Activated naive CD8-positive, alpha-beta T cell treated with anti-CD3 and anti-CD28 coated beads, Interleukin-2, amount 50 U/mL, for 24 hours (primary cell): ENCODE results near the gene PHYHD1.

Experiments
- ATAC-seq: fragments of 150-1000 bp; cut with Tn5 transposase; one replicate; pipeline ENCODE4 v1.10.0; 2021
- DNase-seq: peaks from one replicate; pipeline ENCODE4 v3.0.0; 2021
- H3K27ac Mint-ChIP-seq: one replicate; pipeline ENCODE4 v1.8.0; 2021; ENCODE audit warnings: mild to moderate bottlenecking, mixed read lengths
- H3K27me3 Mint-ChIP-seq: one replicate; pipeline ENCODE4 v1.8.0; 2021; ENCODE audit warnings: mixed read lengths
- H3K36me3 Mint-ChIP-seq: one replicate; pipeline ENCODE4 v1.8.0; 2021; ENCODE audit warnings: low read depth, mixed read lengths
- H3K4me1 Mint-ChIP-seq: one replicate; pipeline ENCODE4 v1.8.0; 2021; ENCODE audit warnings: mixed read lengths
- H3K4me3 Mint-ChIP-seq: one replicate; pipeline ENCODE4 v1.8.0; 2021; ENCODE audit warnings: mild to moderate bottlenecking, moderate library complexity, mixed read lengths
- H3K9me3 Mint-ChIP-seq: one replicate; pipeline ENCODE4 v1.8.0; 2021; ENCODE audit warnings: mixed read lengths

Gene PHYHD1

DNA sequence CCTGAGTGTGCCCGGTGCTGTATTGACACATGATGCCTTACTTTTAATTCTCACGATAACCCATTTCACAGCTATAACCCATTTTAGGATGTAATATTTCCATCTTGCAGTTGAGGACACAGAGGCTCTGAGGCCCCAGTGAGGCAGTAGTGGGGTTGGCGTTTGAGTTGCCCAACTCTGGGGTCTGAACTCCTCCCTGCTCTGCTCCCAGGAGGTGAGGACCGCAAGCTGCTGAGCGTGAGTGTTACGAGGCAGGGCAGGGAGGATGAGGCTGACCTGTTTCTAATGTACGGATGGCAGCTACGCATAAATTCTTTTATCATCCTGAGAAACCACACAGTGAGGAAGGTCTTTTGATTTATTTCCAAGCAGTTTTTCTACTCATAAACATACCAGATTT, 27.4 kb upstream of the PHYHD1 start:
- Mint-ChIP-seq H3K27me3 (no peaks in the 10 kb centered on the region), H3K36me3 (peaks cover 19% of the 10 kb centered on the region), H3K27ac (no peak overlapping the region), H3K4me1 (peaks cover 40% of the 10 kb centered on the region), H3K4me3 (no peak overlapping the region), H3K9me3 (no peaks in the 10 kb centered on the region)
- DNase-seq: no peak
- no peak for ATAC-seq

DNA sequence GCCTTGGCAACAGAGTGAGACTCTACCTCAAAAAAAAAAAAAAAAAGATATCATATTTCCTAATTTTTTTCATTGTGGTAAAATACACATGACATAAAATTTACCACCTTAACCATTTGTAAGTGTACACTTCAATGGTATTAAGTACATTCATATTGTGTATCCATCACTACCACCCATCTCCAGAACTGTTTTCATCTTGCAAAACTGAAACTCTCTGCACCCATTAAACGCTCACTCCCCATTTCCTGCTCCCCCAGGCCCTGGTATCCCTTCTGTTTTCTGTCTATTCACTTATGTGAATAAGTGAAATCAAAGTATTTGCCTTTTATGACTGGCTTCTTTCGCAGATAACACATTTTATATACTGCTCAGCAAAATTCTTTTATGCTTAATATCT, 26.0 kb upstream of the PHYHD1 start:
- H3K4me1 Mint-ChIP-seq: peaks cover 54% of the 10 kb centered on the region
- no peak overlapping the region for H3K27ac Mint-ChIP-seq
- no peaks in the 10 kb centered on the region for H3K27me3 Mint-ChIP-seq
- DNase-seq (no peak), ATAC-seq (no peak)
- H3K36me3 Mint-ChIP-seq: peaks cover 17% of the 10 kb centered on the region
- no peak overlapping the region for H3K4me3 Mint-ChIP-seq
- no peaks in the 10 kb centered on the region for H3K9me3 Mint-ChIP-seq

GRCh38 chr9:128895556-128895955, 25.2 kb upstream of the PHYHD1 start:
- H3K4me1 Mint-ChIP-seq: peaks cover 62% of the 10 kb centered on the region
- H3K36me3 Mint-ChIP-seq: peaks cover 17% of the 10 kb centered on the region
- H3K27me3 Mint-ChIP-seq: no peaks in the 10 kb centered on the region
- no peak for ATAC-seq
- no peaks in the 10 kb centered on the region for H3K9me3 Mint-ChIP-seq
- H3K4me3 Mint-ChIP-seq: no peak overlapping the region
- DNase-seq: no peak
- H3K27ac Mint-ChIP-seq: no peak overlapping the region

DNA sequence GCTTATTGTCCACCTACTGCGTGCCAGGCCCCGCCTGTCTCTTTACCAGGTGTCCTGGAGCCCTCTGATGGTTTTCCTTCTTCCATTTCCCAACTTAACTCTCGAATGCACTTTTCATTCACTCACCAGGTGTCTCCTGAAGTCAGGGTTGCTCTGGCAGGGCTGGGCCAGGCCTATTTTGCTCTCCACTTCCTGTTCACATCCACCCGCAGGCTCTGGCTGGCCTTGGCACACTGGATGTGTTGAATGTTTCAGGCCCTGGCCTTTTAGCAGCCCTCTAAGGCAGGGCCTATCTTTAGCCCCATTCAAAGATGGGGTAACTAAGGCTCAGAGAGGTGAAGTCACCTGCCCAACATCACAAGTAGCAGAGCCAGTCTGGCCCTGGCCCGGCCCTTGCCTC, 22.4 kb upstream of the PHYHD1 start:
- Mint-ChIP-seq H3K36me3 (peaks cover 16% of the 10 kb centered on the region), H3K27me3 (no peaks in the 10 kb centered on the region), H3K9me3 (no peaks in the 10 kb centered on the region), H3K4me1 (peaks cover 65% of the 10 kb centered on the region), H3K4me3 (no peak overlapping the region), H3K27ac (peak overlapping the region; percentile 73)
- no peak for DNase-seq
- ATAC-seq: no peak

DNA sequence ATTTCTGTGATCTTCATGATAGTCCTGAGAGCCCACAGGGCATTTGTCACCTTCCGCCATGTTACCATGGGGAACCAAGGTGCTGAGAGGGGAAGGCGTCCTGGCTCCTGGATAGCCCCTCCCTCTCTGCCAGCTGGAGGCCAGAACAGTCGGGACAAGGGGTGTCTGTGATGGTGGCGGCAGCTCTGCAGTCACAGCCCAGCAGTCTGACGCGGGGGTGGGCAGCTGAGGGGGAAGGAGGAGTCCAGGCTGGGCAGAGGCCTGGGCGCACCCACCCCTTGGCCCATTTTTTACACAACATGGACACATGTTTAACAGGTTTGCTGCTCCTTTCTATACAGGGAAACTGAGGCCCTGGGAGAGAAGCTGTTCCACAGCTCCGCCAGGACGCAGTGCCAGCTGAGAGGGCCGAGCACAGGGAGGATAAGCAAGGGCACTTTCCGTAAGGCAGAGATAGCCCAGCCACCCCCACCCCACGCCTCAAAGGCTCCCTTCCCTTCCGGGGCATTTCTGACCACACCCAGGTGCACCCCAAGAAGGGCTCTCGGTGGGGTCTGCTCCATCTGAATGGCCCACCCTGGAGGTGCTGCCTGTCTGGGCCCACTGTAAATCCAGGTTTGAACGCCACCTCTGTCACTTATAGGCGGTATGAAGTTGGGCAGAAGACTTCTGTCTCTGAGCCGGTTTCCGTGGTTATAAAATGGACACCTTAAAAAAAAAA, 21.8 kb upstream of the PHYHD1 start:
- Mint-ChIP-seq H3K4me1 (peaks cover 68% of the 10 kb centered on the region), H3K4me3 (peak overlapping the region; percentile 13), H3K27ac (peak overlapping the region; percentile 84), H3K9me3 (no peaks in the 10 kb centered on the region), H3K36me3 (peaks cover 12% of the 10 kb centered on the region), H3K27me3 (no peaks in the 10 kb centered on the region)
- no peak for DNase-seq
- no peak for ATAC-seq

- Mint-ChIP-seq H3K9me3 (no peaks in the 10 kb centered on the region), H3K27ac (peak overlapping the region; percentile 84), H3K27me3 (no peaks in the 10 kb centered on the region), H3K4me1 (peaks cover 67% of the 10 kb centered on the region), H3K36me3 (peaks cover 12% of the 10 kb centered on the region), H3K4me3 (peak overlapping the region; percentile 13)
- peak; percentile 47 for ATAC-seq
- no peak for DNase-seq
These were observed 21.0 kb upstream of the PHYHD1 start for GRCh38 chr9:128899566-128900322.

GRCh38 chr9:128901379-128901778, 19.4 kb upstream of the PHYHD1 start:
- no peak overlapping the region for H3K4me3 Mint-ChIP-seq

DNA sequence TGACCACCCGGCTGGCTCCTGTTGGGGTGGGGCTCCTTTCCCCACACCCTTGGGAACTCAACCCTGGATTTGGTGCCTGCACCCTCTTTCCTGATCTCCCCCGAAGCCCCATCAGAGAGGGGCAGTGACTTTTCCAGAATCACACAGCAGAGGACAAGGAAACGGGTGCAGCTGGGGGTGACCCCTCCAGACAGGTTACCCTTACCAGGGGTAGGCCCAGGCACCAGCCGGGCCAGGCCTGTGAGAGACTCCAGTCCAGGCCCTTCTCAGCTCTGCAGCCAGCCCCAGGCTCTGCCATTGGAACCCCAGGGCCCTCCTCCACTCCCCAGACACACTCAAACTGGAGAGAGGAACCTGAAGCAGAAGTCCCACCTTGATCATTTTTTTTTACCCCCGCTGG, 19.0 kb upstream of the PHYHD1 start:
- no peaks in the 10 kb centered on the region for H3K9me3 Mint-ChIP-seq
- peaks cover 62% of the 10 kb centered on the region for H3K4me1 Mint-ChIP-seq
- DNase-seq: no peak
- peaks cover 9% of the 10 kb centered on the region for H3K36me3 Mint-ChIP-seq
- H3K27ac Mint-ChIP-seq: peak overlapping the region; percentile 85
- no peak overlapping the region for H3K4me3 Mint-ChIP-seq
- ATAC-seq: no peak
- no peaks in the 10 kb centered on the region for H3K27me3 Mint-ChIP-seq

More at GRCh38 chr9:128901379-128901778, 19.4 kb upstream of the PHYHD1 start:
- Mint-ChIP-seq H3K27me3 (no peaks in the 10 kb centered on the region), H3K27ac (peak overlapping the region; percentile 85), H3K9me3 (no peaks in the 10 kb centered on the region), H3K36me3 (peaks cover 9% of the 10 kb centered on the region), H3K4me1 (peaks cover 59% of the 10 kb centered on the region)
- DNase-seq (no peak), ATAC-seq (no peak)

GRCh38 chr9:128902351-128903078, 18.3 kb upstream of the PHYHD1 start:
- DNase-seq: peak; percentile 83
- H3K27me3 Mint-ChIP-seq: no peaks in the 10 kb centered on the region
- peak; percentile 87 for ATAC-seq
- H3K36me3 Mint-ChIP-seq: peaks cover 8% of the 10 kb centered on the region
- H3K9me3 Mint-ChIP-seq: no peaks in the 10 kb centered on the region
- H3K4me3 Mint-ChIP-seq: peak overlapping the region; percentile 50
- H3K4me1 Mint-ChIP-seq: peaks cover 62% of the 10 kb centered on the region
- peak overlapping the region; percentile 85 for H3K27ac Mint-ChIP-seq

GRCh38 chr9:128903079-128903461, 17.7 kb upstream of the PHYHD1 start:
- no peaks in the 10 kb centered on the region for H3K27me3 Mint-ChIP-seq
- H3K4me3 Mint-ChIP-seq: no peak overlapping the region
- ATAC-seq: no peak
- no peak for DNase-seq
- H3K36me3 Mint-ChIP-seq: peaks cover 10% of the 10 kb centered on the region
- peaks cover 58% of the 10 kb centered on the region for H3K4me1 Mint-ChIP-seq
- H3K9me3 Mint-ChIP-seq: no peaks in the 10 kb centered on the region
- H3K27ac Mint-ChIP-seq: peak overlapping the region; percentile 85

- peaks cover 52% of the 10 kb centered on the region for H3K4me1 Mint-ChIP-seq
- H3K4me3 Mint-ChIP-seq: no peak overlapping the region
- DNase-seq: no peak
- no peaks in the 10 kb centered on the region for H3K27me3 Mint-ChIP-seq
- ATAC-seq: no peak
- H3K36me3 Mint-ChIP-seq: peaks cover 15% of the 10 kb centered on the region
- peak overlapping the region; percentile 49 for H3K27ac Mint-ChIP-seq
- no peaks in the 10 kb centered on the region for H3K9me3 Mint-ChIP-seq
These were observed 16.7 kb upstream of the PHYHD1 start for GRCh38 chr9:128903871-128904620.

DNA sequence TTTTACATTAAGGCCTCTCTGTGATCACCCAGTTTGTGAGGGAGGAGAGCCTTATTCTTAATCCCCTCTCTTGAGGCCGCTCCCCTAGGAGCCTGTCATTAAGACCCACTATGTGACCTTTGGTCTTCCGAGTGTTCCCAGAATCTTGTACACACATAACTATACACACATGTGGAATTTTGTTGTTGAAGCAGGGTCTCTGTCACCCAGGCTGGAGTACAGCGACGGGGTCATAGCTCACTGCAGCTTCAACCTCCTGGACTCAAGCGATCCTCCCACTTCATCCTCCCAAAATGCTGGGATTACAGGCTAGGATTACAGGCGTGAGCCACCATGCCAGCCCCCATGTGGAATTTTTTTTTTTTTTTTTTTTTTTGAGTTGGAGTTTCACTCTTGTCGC, 14.8 kb upstream of the PHYHD1 start:
- H3K27ac Mint-ChIP-seq: no peak overlapping the region
- H3K4me1 Mint-ChIP-seq: peaks cover 47% of the 10 kb centered on the region

DNA sequence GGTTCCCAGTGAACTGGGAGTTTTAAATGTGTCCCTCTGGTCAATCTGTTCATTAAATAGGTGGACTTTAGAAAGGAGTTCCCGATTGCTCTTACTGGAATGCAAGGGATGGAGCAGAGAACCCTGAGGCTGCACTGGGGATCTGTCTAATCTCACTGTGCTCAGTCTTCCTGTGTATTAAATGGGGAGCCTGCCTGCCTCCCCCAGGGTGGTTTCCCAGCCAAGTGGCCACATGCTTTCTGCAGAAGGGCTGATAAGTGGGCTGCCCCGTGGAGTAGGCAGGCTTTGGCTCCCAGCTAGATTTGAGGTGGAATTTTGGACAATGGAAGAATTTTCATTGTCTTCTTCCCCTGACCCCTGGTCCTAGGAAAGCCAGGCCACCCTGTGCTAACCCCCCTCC, 14.0 kb upstream of the PHYHD1 start:
- H3K36me3 Mint-ChIP-seq: peaks cover 21% of the 10 kb centered on the region
- H3K9me3 Mint-ChIP-seq: no peaks in the 10 kb centered on the region
- H3K4me1 Mint-ChIP-seq: peaks cover 54% of the 10 kb centered on the region
- H3K27ac Mint-ChIP-seq: peak overlapping the region; percentile 32
- DNase-seq (no peak), ATAC-seq (no peak)
- H3K4me3 Mint-ChIP-seq: no peak overlapping the region
- no peaks in the 10 kb centered on the region for H3K27me3 Mint-ChIP-seq

More for the DNA sequence above, 14.8 kb upstream of the PHYHD1 start:
- no peak overlapping the region for H3K4me3 Mint-ChIP-seq
- H3K36me3 Mint-ChIP-seq: peaks cover 21% of the 10 kb centered on the region
- DNase-seq (no peak), ATAC-seq (no peak)
- H3K27me3 Mint-ChIP-seq: no peaks in the 10 kb centered on the region
- H3K9me3 Mint-ChIP-seq: no peaks in the 10 kb centered on the region

GRCh38 chr9:128908372-128908771, 12.4 kb upstream of the PHYHD1 start:
- ATAC-seq: no peak
- H3K36me3 Mint-ChIP-seq: peaks cover 27% of the 10 kb centered on the region
- no peaks in the 10 kb centered on the region for H3K9me3 Mint-ChIP-seq
- H3K27ac Mint-ChIP-seq: no peak overlapping the region
- DNase-seq: no peak
- peaks cover 54% of the 10 kb centered on the region for H3K4me1 Mint-ChIP-seq
- H3K27me3 Mint-ChIP-seq: no peaks in the 10 kb centered on the region
- no peak overlapping the region for H3K4me3 Mint-ChIP-seq
